Endodermal cell (in vitro differentiated cells): ENCODE data around the gene MYO7A. TPM values are rescaled to one million over a fixed set of nuclear protein-coding genes. Genes with fewer than 3 reads are reported as not detected.

Experiments
- DNase-seq: peaks from one replicate; pipeline ENCODE4 v3.0.0-alpha.2; 2017
- H3K27ac ChIP-seq: 2 replicates; pipeline ENCODE4 v1.5.1; 2013; ENCODE audit warnings: mild to moderate bottlenecking, low read depth, low read length, moderate library complexity
- H3K27me3 ChIP-seq: 2 replicates; pipeline ENCODE4 v1.6.1; 2013; ENCODE audit warnings: mild to moderate bottlenecking, low read length, moderate library complexity; ENCODE audit not compliant: insufficient read depth, control insufficient read depth, poor library complexity, severe bottlenecking
- H3K36me3 ChIP-seq: 2 replicates; pipeline ENCODE4 v1.7.0; 2013; ENCODE audit warnings: mild to moderate bottlenecking, low read length, moderate library complexity; ENCODE audit not compliant: control insufficient read depth, insufficient read depth
- H3K4me1 ChIP-seq: one replicate; pipeline ENCODE4 v1.7.0; 2013; ENCODE audit warnings: low read length; ENCODE audit not compliant: control insufficient read depth, insufficient read depth
- H3K4me3 ChIP-seq: 2 replicates; pipeline ENCODE4 v1.5.1; 2013; ENCODE audit warnings: mild to moderate bottlenecking, low read length, moderate library complexity
- H3K9ac ChIP-seq: 2 replicates; pipeline ENCODE4 v1.6.1; 2013; ENCODE audit warnings: mild to moderate bottlenecking, low read length, moderate library complexity; ENCODE audit not compliant: poor library complexity, severe bottlenecking; ENCODE audit errors: extremely low read depth
- H3K9me3 ChIP-seq: 2 replicates; pipeline ENCODE4 v1.6.1; 2013; ENCODE audit warnings: mild to moderate bottlenecking, low read length, moderate library complexity; ENCODE audit not compliant: control insufficient read depth
- H3K27ac Mint-ChIP-seq: 2 replicates; pipeline ENCODE4 v1.8.0; 2020; ENCODE audit warnings: mixed read lengths
- H3K27me3 Mint-ChIP-seq: 2 replicates; pipeline ENCODE4 v1.8.0; 2021; ENCODE audit warnings: mild to moderate bottlenecking, mixed read lengths; ENCODE audit not compliant: insufficient read depth
- H3K36me3 Mint-ChIP-seq: 2 replicates; pipeline ENCODE4 v1.8.0; 2020; ENCODE audit warnings: low read depth, mixed read lengths
- H3K4me1 Mint-ChIP-seq: 2 replicates; pipeline ENCODE4 v1.8.0; 2020; ENCODE audit warnings: mixed read lengths
- H3K4me3 Mint-ChIP-seq: 2 replicates; pipeline ENCODE4 v1.8.0; 2020; ENCODE audit warnings: mild to moderate bottlenecking, moderate library complexity, mixed read lengths
- H3K9me3 Mint-ChIP-seq: 2 replicates; pipeline ENCODE4 v1.8.0; 2020; ENCODE audit warnings: mild to moderate bottlenecking, mixed read lengths
- WGBS, 2 experiments: methylation state at CpG; one replicate each; pipeline versions ENCODE4 v1.1.5 to v1.1.7; 2013; ENCODE audit warnings: missing lambda C conversion rate in 2 of 2, mixed read lengths in 1 of 2; ENCODE audit not compliant: insufficient coverage in 1 of 2, insufficient read length in 1 of 2; 5-methylcytosine and 5-hydroxymethylcytosine counted together
- total RNA-seq, 2 donors: library from RNA; stranded (reverse); fragmentation: NEBNext Ultra II Directional in 1 of 2; extraction: Animal tissue kit (Norgen Biotek cat#: 25700) in 1 of 2; gene quantifications; 2 replicates in 1 of 2; 3 replicates in 1 of 2; pipeline ENCODE4 v1.2.1, GENCODE V29; 2021
- TF ChIP-seq, protein P1 (sequence below): fragments of 200-600 bp; sonication (generic); conservative IDR thresholded peaks from 2 replicates; pipeline ENCODE4 v1.5.0; 2021; ENCODE audit warnings: antibody characterized with exemption, mild to moderate bottlenecking

Gene MYO7A
- total RNA-seq, 2 donors from 2014 or later: 2.4 to 2.7 TPM

GRCh38 chr11:77259641-77260040 is 131.6 kb downstream of the MYO7A start:
- Mint-ChIP-seq H3K9me3 (peaks cover 9% of the 10 kb centered on the region), H3K4me3 (no peak overlapping the region), H3K4me1 (no peaks in the 10 kb centered on the region), H3K36me3 (no peaks in the 10 kb centered on the region), H3K27me3 (no peaks in the 10 kb centered on the region), H3K27ac (no peak overlapping the region)
- H3K36me3 ChIP-seq: no peaks in the 10 kb centered on the region
- no peak overlapping the region for H3K9ac ChIP-seq
- WGBS, 2 experiments: 92 to 100% methylated on average over 2 of the region's 2 CpGs
- H3K4me1 ChIP-seq: no peaks in the 10 kb centered on the region
- no peaks in the 10 kb centered on the region for H3K27me3 ChIP-seq
- TF ChIP-seq, protein P1, sequence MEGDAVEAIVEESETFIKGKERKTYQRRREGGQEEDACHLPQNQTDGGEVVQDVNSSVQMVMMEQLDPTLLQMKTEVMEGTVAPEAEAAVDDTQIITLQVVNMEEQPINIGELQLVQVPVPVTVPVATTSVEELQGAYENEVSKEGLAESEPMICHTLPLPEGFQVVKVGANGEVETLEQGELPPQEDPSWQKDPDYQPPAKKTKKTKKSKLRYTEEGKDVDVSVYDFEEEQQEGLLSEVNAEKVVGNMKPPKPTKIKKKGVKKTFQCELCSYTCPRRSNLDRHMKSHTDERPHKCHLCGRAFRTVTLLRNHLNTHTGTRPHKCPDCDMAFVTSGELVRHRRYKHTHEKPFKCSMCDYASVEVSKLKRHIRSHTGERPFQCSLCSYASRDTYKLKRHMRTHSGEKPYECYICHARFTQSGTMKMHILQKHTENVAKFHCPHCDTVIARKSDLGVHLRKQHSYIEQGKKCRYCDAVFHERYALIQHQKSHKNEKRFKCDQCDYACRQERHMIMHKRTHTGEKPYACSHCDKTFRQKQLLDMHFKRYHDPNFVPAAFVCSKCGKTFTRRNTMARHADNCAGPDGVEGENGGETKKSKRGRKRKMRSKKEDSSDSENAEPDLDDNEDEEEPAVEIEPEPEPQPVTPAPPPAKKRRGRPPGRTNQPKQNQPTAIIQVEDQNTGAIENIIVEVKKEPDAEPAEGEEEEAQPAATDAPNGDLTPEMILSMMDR: no peak
- DNase-seq: no peak
- no peak overlapping the region for H3K27ac ChIP-seq
- H3K4me3 ChIP-seq: no peak overlapping the region
- peaks cover 7% of the 10 kb centered on the region for H3K9me3 ChIP-seq

GRCh38 chr11:77262803-77263202 is 134.8 kb downstream of the MYO7A start:
- no peaks in the 10 kb centered on the region for H3K4me1 ChIP-seq
- no peaks in the 10 kb centered on the region for H3K36me3 ChIP-seq
- Mint-ChIP-seq H3K9me3 (peaks cover 9% of the 10 kb centered on the region), H3K27ac (no peak overlapping the region), H3K36me3 (no peaks in the 10 kb centered on the region), H3K27me3 (no peaks in the 10 kb centered on the region), H3K4me3 (no peak overlapping the region), H3K4me1 (no peaks in the 10 kb centered on the region)
- TF ChIP-seq, protein P1: no peak
- H3K9me3 ChIP-seq: peaks cover 7% of the 10 kb centered on the region
- H3K27ac ChIP-seq: no peak overlapping the region
- no peak for DNase-seq
- H3K27me3 ChIP-seq: no peaks in the 10 kb centered on the region
- no peak overlapping the region for H3K9ac ChIP-seq
- no peak overlapping the region for H3K4me3 ChIP-seq

Other genes starting within 250 kb of the MYO7A start
- not detected for gene B3GNT6, start 93.8 kb upstream of the MYO7A start, total RNA-seq
- gene CAPN5, start 61.3 kb upstream of the MYO7A start, total RNA-seq: 10 to 100 TPM; 17.5 to 21.5 TPM
- 1 to 10 TPM; 1.6 to 1.7 TPM for gene OMP, start 25.4 kb upstream of the MYO7A start, total RNA-seq
- not detected for gene GDPD4, start 173.4 kb downstream of the MYO7A start, total RNA-seq